Bronchial epithelial cell (primary cell): Measurements from ENCODE around the gene VIL1. TPM values are rescaled to one million over a fixed set of nuclear protein-coding genes. Genes with fewer than 3 reads are reported as not detected.

ENCODE experiments used
- DNase-seq: peaks from one replicate; pipeline ENCODE4 v3.0.0-alpha.2; 2010; ENCODE audit warnings: low read depth
- FAIRE-seq: peaks from 2 replicates; lab custom pipeline; 2011; peaks lifted over from hg19 to GRCh38; lab: Jason Lieb, UNC
- H3K27me3 ChIP-seq: 2 replicates; pipeline ENCODE4 v1.5.1; 2011; ENCODE audit warnings: low read length; ENCODE audit not compliant: control insufficient read depth, insufficient read depth
- H3K36me3 ChIP-seq: 2 replicates; pipeline ENCODE4 v1.5.1; 2011; ENCODE audit warnings: low read length; ENCODE audit not compliant: control insufficient read depth, insufficient read depth
- H3K4me3 ChIP-seq: 2 replicates; pipeline ENCODE4 v1.5.1; 2011; ENCODE audit warnings: mild to moderate bottlenecking, low read depth, low read length, control low read depth
- total RNA-seq: library from RNA; depleted of rRNA; stranded (reverse); fragments of >200 nt; gene quantifications from 2 replicates; pipeline ENCODE4 v1.2.1, GENCODE V29; 2014
- TF ChIP-seq, protein P1 (sequence below): IDR thresholded peaks from 2 replicates; pipeline ENCODE4 v1.5.1; 2011; ENCODE audit warnings: mild to moderate bottlenecking, moderate library complexity, low read length, control low read depth, inconsistent platforms; ENCODE audit not compliant: insufficient read depth, severe bottlenecking

VIL1 gene
- not detected in 2 replicates for total RNA-seq

DNA sequence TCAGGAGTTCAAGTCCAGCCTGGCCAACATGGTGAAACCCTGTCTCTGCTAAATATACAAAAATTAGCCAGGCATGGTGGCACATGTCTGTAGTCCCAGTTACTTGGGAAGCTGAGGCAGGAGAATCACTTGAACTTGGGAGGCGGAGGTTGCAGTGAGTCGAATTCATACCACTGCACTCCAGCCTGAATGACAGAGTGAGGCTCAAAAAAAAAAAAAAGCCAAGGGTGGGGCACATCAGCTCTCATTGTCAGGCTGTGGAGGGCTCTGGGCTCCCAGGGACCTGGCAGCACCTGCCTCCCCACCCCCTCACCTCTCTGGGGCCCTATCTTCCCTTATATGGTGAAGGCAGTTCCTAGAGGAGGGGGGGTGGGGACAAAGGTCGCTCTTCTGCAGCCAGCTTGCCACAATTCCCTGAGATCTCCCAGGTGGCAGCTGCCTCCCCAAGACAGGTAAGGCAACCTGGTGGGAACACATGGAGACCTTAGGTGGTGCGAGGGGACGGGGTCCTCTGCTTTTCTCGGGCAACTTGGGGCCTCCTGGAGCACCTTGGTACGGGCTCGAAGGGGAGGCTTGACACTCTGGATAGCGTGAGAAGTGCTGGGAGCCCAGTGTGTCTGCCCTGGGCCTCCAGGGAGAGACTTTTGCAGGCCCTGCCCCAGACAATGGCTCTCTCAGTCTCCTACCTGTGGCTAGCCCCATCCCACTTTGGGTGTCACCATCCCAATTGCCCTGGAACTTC lies at the start of gene VIL1:
Gene VIL1 (plus strand): TSS at position 407 of the 742 bp plus-strand sequence. CDS start 4,656 bp downstream, outside the sequence.
- FAIRE-seq (no peak), DNase-seq (no peak)
- TF ChIP-seq, protein P1, sequence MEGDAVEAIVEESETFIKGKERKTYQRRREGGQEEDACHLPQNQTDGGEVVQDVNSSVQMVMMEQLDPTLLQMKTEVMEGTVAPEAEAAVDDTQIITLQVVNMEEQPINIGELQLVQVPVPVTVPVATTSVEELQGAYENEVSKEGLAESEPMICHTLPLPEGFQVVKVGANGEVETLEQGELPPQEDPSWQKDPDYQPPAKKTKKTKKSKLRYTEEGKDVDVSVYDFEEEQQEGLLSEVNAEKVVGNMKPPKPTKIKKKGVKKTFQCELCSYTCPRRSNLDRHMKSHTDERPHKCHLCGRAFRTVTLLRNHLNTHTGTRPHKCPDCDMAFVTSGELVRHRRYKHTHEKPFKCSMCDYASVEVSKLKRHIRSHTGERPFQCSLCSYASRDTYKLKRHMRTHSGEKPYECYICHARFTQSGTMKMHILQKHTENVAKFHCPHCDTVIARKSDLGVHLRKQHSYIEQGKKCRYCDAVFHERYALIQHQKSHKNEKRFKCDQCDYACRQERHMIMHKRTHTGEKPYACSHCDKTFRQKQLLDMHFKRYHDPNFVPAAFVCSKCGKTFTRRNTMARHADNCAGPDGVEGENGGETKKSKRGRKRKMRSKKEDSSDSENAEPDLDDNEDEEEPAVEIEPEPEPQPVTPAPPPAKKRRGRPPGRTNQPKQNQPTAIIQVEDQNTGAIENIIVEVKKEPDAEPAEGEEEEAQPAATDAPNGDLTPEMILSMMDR, result no peak
- Histone ChIP-seq H3K27me3 (no peaks in the 10 kb centered on the region), H3K36me3 (no peaks in the 10 kb centered on the region), H3K4me3 (no peak within 1 kb of the TSS)

DNA sequence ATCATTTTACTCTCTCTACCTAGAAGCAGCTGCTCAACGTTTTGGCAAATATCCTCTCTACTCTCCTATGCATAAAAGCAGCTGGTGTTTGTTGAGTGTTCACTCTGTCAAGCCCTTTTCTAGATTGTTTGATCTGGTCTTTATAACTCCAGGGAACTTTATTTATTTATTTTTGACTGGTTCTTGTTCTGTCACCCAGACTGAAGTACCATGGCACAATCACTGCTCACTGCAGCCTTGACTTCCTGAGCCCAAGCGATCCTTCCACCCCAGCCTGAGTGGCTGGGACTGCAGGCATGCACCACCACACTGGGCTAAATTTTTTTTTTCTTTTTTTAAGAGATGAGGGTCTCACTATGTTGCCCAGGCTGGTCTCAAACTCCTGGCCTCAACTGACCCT lies 49.6 kb upstream of the VIL1 start:
- H3K27me3 ChIP-seq, result no peaks in the 10 kb centered on the region
- no peak for FAIRE-seq
- TF ChIP-seq, protein P1, result no peak

DNA sequence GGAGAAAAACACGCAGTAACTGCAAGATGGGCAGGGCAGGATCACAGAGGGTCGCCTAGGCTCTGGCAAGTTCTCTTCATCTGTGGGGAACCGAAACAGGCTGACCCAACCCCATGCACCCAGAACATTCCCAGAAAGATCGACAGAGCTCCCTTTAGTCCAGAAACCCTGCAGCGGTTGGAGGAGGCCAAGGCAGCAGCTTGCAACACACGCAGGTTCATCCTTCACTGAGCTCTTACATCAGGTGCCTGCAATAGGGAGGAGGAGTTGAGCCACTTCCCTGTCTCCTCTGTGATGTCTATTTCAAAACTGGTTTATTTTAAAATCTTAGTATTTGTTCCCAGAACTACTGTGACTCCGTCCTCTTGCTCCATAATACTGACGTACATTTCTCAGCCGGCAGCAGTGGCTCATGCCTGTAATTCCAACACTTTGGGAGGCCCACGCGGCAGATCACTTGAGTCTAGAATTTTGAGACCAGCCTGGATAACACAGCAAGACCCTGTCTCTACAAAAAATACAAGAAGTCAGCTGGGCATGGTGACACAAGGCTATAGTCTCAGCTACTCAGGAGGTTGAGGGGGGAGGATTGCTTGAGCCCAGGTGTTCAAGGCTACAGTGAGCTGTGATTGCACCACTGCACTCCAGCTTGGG lies 48.4 kb upstream of the VIL1 start:
- Histone ChIP-seq H3K27me3 (no peaks in the 10 kb centered on the region), H3K36me3 (no peaks in the 10 kb centered on the region), H3K4me3 (no peak overlapping the region)
- FAIRE-seq (no peak), DNase-seq (no peak)
- TF ChIP-seq, protein P1, result no peak

More for the DNA sequence above, 49.6 kb upstream of the VIL1 start:
- Histone ChIP-seq H3K4me3 (no peak overlapping the region), H3K36me3 (no peaks in the 10 kb centered on the region)
- no peak for DNase-seq

DNA sequence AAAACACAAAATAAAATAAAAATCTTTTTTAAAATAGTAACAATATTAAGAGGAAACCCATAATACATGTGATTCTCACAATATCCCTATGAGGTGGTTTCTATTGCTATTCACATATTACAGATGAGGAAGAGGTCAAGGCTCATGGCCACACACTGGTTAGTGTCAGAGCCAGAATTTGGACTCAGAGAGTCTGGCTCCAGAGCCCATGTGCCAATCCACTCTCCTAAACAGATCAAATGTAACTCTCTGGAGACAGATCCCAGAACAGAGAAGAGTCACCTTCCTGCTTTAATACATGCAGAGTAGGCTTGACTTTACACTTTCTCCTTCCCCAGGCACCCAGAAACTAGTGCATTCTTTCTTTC lies 47.0 kb upstream of the VIL1 start:
- Histone ChIP-seq H3K4me3 (no peak overlapping the region), H3K36me3 (no peaks in the 10 kb centered on the region), H3K27me3 (no peaks in the 10 kb centered on the region)
- FAIRE-seq (no peak), DNase-seq (no peak)
- TF ChIP-seq, protein P1, result no peak

DNA sequence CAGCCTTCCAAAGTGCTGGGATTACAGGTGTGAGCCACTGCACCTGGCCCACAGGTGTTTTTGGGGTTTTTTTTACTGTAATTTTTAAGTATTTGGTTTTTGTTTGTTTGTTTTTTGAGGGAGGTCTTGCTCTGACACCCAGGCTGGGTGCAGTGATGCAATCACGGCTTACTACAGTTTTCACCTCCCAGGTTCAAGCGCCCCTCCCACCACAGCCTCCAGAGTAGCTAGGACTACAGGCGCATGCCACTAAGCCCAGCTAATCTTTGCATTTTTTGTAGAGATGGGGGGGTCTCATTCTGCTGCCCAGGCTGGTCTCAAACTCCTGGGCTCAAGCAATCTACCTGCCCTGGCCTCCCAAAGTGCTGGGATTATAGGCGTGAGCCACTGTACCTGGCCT lies 44.1 kb upstream of the VIL1 start:
- no peak overlapping the region for H3K4me3 ChIP-seq
- no peaks in the 10 kb centered on the region for H3K36me3 ChIP-seq
- DNase-seq (no peak), FAIRE-seq (no peak)
- no peaks in the 10 kb centered on the region for H3K27me3 ChIP-seq
- TF ChIP-seq, protein P1, result no peak
